ENCODE data around the gene THSD4.

THSD4 gene

GRCh38 chr15:71821547-71822129, 706.4 kb downstream of the THSD4 start:
- H3K9me3 ChIP-seq (ENCODE audit: low read depth, low read length) = 0 out of 2 replicates have a peak, but pooled peaks cover 4% of the 10 kb centered on the region
- peaks cover 6% of the 10 kb centered on the region for H3K36me3 ChIP-seq (ENCODE audit: insufficient read depth, low read length)
- TF ChIP-seq FOXP2 (optimal IDR thresholded peaks at IDR 0.05; ENCODE audit: control extremely low read depth, extremely low read length, insufficient read depth) (no peak), EZH2 (IDR thresholded peaks at IDR 0.05) (no peak), POLR2AphosphoS5 (IDR thresholded peaks at IDR 0.05; ENCODE audit: borderline replicate concordance, low read depth, low read length) (no peak)
- H3K4me3 ChIP-seq = no peak overlapping the region
- H3K27ac ChIP-seq = no peak overlapping the region
- no peak for DNase-seq (ENCODE audit: low read depth, low spot score)
- H3K9ac ChIP-seq (ENCODE audit: insufficient read length) = no peak overlapping the region

- no peak for DNase-seq (ENCODE audit: low read depth, low spot score)
- Histone ChIP-seq H3K36me3 (ENCODE audit: insufficient read depth, low read length) (peaks cover 17% of the 10 kb centered on the region), H3K9ac (ENCODE audit: insufficient read length) (no peak overlapping the region), H3K4me3 (no peak overlapping the region), H3K9me3 (ENCODE audit: low read depth, low read length) (0 out of 2 replicates have a peak, but pooled peaks cover 4% of the 10 kb centered on the region), H3K27ac (no peak overlapping the region)
- no peak for TF ChIP-seq EZH2 (IDR thresholded peaks at IDR 0.05)
- no peak for TF ChIP-seq POLR2AphosphoS5 (IDR thresholded peaks at IDR 0.05; ENCODE audit: borderline replicate concordance, low read depth, low read length)
- no peak for TF ChIP-seq FOXP2 (optimal IDR thresholded peaks at IDR 0.05; ENCODE audit: control extremely low read depth, extremely low read length, insufficient read depth)
Observed at GRCh38 chr15:71822890-71823630, 707.8 kb downstream of the THSD4 start.

GRCh38 chr15:71823801-71824200, 708.5 kb downstream of the THSD4 start:
- H3K9me3 ChIP-seq (ENCODE audit: low read depth, low read length) = 0 out of 2 replicates have a peak, but pooled peaks cover 4% of the 10 kb centered on the region
- H3K9ac ChIP-seq (ENCODE audit: insufficient read length) = no peak overlapping the region
- no peak for TF ChIP-seq FOXP2 (optimal IDR thresholded peaks at IDR 0.05; ENCODE audit: control extremely low read depth, extremely low read length, insufficient read depth)
- TF ChIP-seq POLR2AphosphoS5 (IDR thresholded peaks at IDR 0.05; ENCODE audit: borderline replicate concordance, low read depth, low read length) = no peak
- no peak for TF ChIP-seq EZH2 (IDR thresholded peaks at IDR 0.05)
- H3K27ac ChIP-seq = no peak overlapping the region
- DNase-seq (ENCODE audit: low read depth, low spot score) = no peak
- H3K36me3 ChIP-seq (ENCODE audit: insufficient read depth, low read length) = peaks cover 17% of the 10 kb centered on the region
- no peak overlapping the region for H3K4me3 ChIP-seq

GRCh38 chr15:71825021-71825730, 709.9 kb downstream of the THSD4 start:
- Histone ChIP-seq H3K9me3 (ENCODE audit: low read depth, low read length) (0 out of 2 replicates have a peak, but pooled peaks cover 4% of the 10 kb centered on the region), H3K9ac (ENCODE audit: insufficient read length) (no peak overlapping the region), H3K4me3 (no peak overlapping the region), H3K27ac (no peak overlapping the region), H3K36me3 (ENCODE audit: insufficient read depth, low read length) (peaks cover 17% of the 10 kb centered on the region)
- TF ChIP-seq EZH2 (IDR thresholded peaks at IDR 0.05) = no peak
- TF ChIP-seq POLR2AphosphoS5 (IDR thresholded peaks at IDR 0.05; ENCODE audit: borderline replicate concordance, low read depth, low read length) = no peak
- DNase-seq (ENCODE audit: low read depth, low spot score) = no peak

GRCh38 chr15:71826196-71826595, 710.9 kb downstream of the THSD4 start:
- Histone ChIP-seq H3K9ac (ENCODE audit: insufficient read length) (no peak overlapping the region), H3K27ac (no peak overlapping the region), H3K9me3 (ENCODE audit: low read depth, low read length) (0 out of 2 replicates have a peak, but pooled peaks cover 4% of the 10 kb centered on the region), H3K36me3 (ENCODE audit: insufficient read depth, low read length) (peaks cover 17% of the 10 kb centered on the region), H3K4me3 (no peak overlapping the region)
- TF ChIP-seq POLR2AphosphoS5 (IDR thresholded peaks at IDR 0.05; ENCODE audit: borderline replicate concordance, low read depth, low read length) = no peak
- TF ChIP-seq EZH2 (IDR thresholded peaks at IDR 0.05) = no peak
- TF ChIP-seq FOXP2 (optimal IDR thresholded peaks at IDR 0.05; ENCODE audit: control extremely low read depth, extremely low read length, insufficient read depth) = no peak
- DNase-seq (ENCODE audit: low read depth, low spot score) = no peak

- H3K4me3 ChIP-seq = no peak overlapping the region
- no peak for DNase-seq (ENCODE audit: low read depth, low spot score)
- H3K27ac ChIP-seq = no peak overlapping the region
- no peak for TF ChIP-seq EZH2 (IDR thresholded peaks at IDR 0.05)
- TF ChIP-seq POLR2AphosphoS5 (IDR thresholded peaks at IDR 0.05; ENCODE audit: borderline replicate concordance, low read depth, low read length) = no peak
- no peak for TF ChIP-seq FOXP2 (optimal IDR thresholded peaks at IDR 0.05; ENCODE audit: control extremely low read depth, extremely low read length, insufficient read depth)
- peaks cover 17% of the 10 kb centered on the region for H3K36me3 ChIP-seq (ENCODE audit: insufficient read depth, low read length)
- H3K9me3 ChIP-seq (ENCODE audit: low read depth, low read length) = no peaks in the 10 kb centered on the region
- H3K9ac ChIP-seq (ENCODE audit: insufficient read length) = no peak overlapping the region
Observed at GRCh38 chr15:71830981-71831380, 715.7 kb downstream of the THSD4 start.

Measured in SK-N-MC (cell line).